Osteoblast (primary cell): Measurements from ENCODE around the gene GAD1. TPM values are rescaled to one million over a fixed set of nuclear protein-coding genes. Genes with fewer than 3 reads are reported as not detected.

ENCODE experiments used
- DNase-seq: peaks from one replicate; pipeline ENCODE4 v3.0.0; 2011; ENCODE audit warnings: low spot score, mixed read lengths; ENCODE audit not compliant: insufficient read length; ENCODE audit errors: missing footprints
- H2AFZ ChIP-seq: 2 replicates; pipeline ENCODE4 v1.6.0; 2011; ENCODE audit warnings: mild to moderate bottlenecking, low read length
- H3K27ac ChIP-seq: 2 replicates; pipeline ENCODE4 v1.5.1; 2011; ENCODE audit warnings: mild to moderate bottlenecking, low read depth, low read length, moderate library complexity
- H3K27me3 ChIP-seq: 2 replicates; pipeline ENCODE4 v1.6.0; 2012; ENCODE audit warnings: mild to moderate bottlenecking, control low read depth, inconsistent platforms, low read length, moderate library complexity; ENCODE audit not compliant: insufficient read depth
- H3K36me3 ChIP-seq: 2 replicates; pipeline ENCODE4 v1.5.1; 2011; ENCODE audit warnings: mild to moderate bottlenecking, low read length, control low read depth, moderate library complexity; ENCODE audit not compliant: insufficient read depth
- H3K4me1 ChIP-seq: 2 replicates; pipeline ENCODE4 v1.5.1; 2011; ENCODE audit warnings: mild to moderate bottlenecking, low read length, control low read depth, moderate library complexity; ENCODE audit not compliant: insufficient read depth
- H3K4me2 ChIP-seq: 2 replicates; pipeline ENCODE4 v1.6.0; 2011; ENCODE audit warnings: mild to moderate bottlenecking, low read length; ENCODE audit not compliant: insufficient read depth
- H3K4me3 ChIP-seq: fragments of 200-600 bp; sonication (generic); 3 replicates; pipeline ENCODE4 v1.5.1; 2012; ENCODE audit warnings: mild to moderate bottlenecking, low read length, inconsistent platforms; ENCODE audit not compliant: insufficient read depth
- H3K79me2 ChIP-seq: 2 replicates; pipeline ENCODE4 v1.6.0; 2012; ENCODE audit warnings: mild to moderate bottlenecking, low read length, control low read depth, inconsistent platforms; ENCODE audit not compliant: insufficient read depth
- H3K9me3 ChIP-seq: 2 replicates; pipeline ENCODE4 v1.5.1; 2011; ENCODE audit warnings: low read depth, low read length, control low read depth
- H4K20me1 ChIP-seq: 2 replicates; pipeline ENCODE4 v1.6.0; 2012; ENCODE audit warnings: mild to moderate bottlenecking, low read length, control low read depth; ENCODE audit not compliant: insufficient read depth
- total RNA-seq: library from RNA; depleted of rRNA; stranded (reverse); fragments of >200 nt; gene quantifications from 2 replicates; pipeline ENCODE4 v1.2.3, GENCODE V29; 2012
- TF ChIP-seq, protein P1 (sequence below): IDR thresholded peaks from 2 replicates; pipeline ENCODE4 v1.5.1; 2011; ENCODE audit warnings: mild to moderate bottlenecking, low read depth, low read length, moderate library complexity; ENCODE audit errors: extremely low read depth

The GAD1 gene
- total RNA-seq, 1 donor = 0.36 TPM

DNA sequence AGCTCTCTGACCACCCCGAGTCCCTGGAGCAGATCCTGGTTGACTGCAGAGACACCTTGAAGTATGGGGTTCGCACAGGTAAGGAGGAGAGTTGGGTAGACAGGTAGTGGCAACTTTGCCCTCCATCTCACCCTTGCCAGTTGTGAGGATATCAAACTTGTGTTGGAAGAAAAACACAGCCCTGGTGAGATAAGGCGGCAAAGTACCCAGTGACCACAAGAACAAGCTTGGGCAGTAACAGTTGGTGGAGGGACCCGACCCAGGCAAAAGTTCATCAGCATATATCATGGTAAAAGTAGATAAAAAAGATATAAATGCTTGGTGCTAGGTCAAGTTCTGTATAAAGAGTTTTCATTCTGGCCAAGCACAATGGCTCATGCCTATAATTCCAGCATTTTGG is 14.4 kb downstream of the GAD1 start:
- H3K4me3 ChIP-seq = no peak overlapping the region
- TF ChIP-seq, protein P1, sequence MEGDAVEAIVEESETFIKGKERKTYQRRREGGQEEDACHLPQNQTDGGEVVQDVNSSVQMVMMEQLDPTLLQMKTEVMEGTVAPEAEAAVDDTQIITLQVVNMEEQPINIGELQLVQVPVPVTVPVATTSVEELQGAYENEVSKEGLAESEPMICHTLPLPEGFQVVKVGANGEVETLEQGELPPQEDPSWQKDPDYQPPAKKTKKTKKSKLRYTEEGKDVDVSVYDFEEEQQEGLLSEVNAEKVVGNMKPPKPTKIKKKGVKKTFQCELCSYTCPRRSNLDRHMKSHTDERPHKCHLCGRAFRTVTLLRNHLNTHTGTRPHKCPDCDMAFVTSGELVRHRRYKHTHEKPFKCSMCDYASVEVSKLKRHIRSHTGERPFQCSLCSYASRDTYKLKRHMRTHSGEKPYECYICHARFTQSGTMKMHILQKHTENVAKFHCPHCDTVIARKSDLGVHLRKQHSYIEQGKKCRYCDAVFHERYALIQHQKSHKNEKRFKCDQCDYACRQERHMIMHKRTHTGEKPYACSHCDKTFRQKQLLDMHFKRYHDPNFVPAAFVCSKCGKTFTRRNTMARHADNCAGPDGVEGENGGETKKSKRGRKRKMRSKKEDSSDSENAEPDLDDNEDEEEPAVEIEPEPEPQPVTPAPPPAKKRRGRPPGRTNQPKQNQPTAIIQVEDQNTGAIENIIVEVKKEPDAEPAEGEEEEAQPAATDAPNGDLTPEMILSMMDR = no peak
- H3K9me3 ChIP-seq = no peaks in the 10 kb centered on the region
- H4K20me1 ChIP-seq = no peaks in the 10 kb centered on the region
- peaks cover 31% of the 10 kb centered on the region for H3K27me3 ChIP-seq
- no peak overlapping the region for H2AFZ ChIP-seq
- no peak overlapping the region for H3K4me2 ChIP-seq
- H3K27ac ChIP-seq = no peak overlapping the region
- no peaks in the 10 kb centered on the region for H3K79me2 ChIP-seq
- H3K4me1 ChIP-seq = no peaks in the 10 kb centered on the region
- no peak for DNase-seq
- H3K36me3 ChIP-seq = no peaks in the 10 kb centered on the region

DNA sequence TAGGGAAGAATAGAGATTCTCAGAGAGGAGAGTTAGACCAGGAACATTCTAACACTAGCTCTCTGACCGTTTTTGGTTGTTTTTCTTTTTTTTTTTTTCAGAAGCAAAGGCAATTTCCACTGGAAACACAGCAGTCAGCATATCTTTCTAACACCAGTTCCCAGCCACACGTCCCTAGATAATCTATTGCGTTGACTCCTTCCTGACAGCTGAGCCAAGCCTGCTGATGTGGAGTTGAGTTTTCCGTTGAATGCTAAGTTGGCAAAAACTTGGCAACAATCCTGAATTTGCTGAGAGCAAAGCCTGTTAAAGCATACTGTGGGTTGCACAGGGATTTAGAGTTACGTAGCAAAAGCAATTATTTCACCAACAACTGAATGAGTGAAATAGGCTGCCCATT is 19.3 kb downstream of the GAD1 start:
- Histone ChIP-seq H4K20me1 (no peaks in the 10 kb centered on the region), H3K36me3 (no peaks in the 10 kb centered on the region), H3K4me3 (no peak overlapping the region), H3K4me1 (no peaks in the 10 kb centered on the region), H3K9me3 (no peaks in the 10 kb centered on the region), H3K27me3 (peaks cover 33% of the 10 kb centered on the region), H2AFZ (no peak overlapping the region), H3K4me2 (no peak overlapping the region), H3K27ac (no peak overlapping the region), H3K79me2 (no peaks in the 10 kb centered on the region)
- TF ChIP-seq, protein P1 = no peak
- no peak for DNase-seq

DNA sequence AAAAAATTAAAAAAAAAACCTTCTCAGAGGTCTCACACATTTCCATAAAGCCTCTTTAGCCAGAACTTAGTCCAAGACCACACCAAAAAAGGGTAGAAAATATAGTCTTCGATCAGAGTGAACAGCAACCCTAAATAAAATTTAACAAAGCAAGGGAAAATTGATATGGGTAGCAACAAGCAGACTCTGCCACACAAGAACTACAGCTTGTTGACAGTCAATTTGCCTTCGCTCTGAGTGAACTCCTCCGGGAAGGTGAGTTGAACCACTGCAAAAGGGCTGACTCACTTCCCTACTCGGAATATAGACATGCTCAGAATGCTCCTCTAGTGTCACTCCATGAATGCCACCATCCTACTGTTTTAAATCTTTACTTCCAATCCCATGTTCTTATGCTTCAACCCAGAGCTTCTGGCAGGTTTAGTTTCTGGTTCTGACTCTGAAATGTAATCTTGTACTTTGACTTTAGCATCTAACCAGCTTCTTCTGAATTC is 24.1 kb downstream of the GAD1 start:
- H3K4me3 ChIP-seq = no peak overlapping the region
- peaks cover 20% of the 10 kb centered on the region for H3K4me1 ChIP-seq
- no peaks in the 10 kb centered on the region for H3K79me2 ChIP-seq
- H4K20me1 ChIP-seq = no peaks in the 10 kb centered on the region
- H2AFZ ChIP-seq = no peak overlapping the region
- no peak for DNase-seq
- peaks cover 26% of the 10 kb centered on the region for H3K27me3 ChIP-seq
- TF ChIP-seq, protein P1 = no peak
- H3K9me3 ChIP-seq = no peaks in the 10 kb centered on the region
- no peaks in the 10 kb centered on the region for H3K36me3 ChIP-seq
- no peak overlapping the region for H3K4me2 ChIP-seq
- no peak overlapping the region for H3K27ac ChIP-seq

DNA sequence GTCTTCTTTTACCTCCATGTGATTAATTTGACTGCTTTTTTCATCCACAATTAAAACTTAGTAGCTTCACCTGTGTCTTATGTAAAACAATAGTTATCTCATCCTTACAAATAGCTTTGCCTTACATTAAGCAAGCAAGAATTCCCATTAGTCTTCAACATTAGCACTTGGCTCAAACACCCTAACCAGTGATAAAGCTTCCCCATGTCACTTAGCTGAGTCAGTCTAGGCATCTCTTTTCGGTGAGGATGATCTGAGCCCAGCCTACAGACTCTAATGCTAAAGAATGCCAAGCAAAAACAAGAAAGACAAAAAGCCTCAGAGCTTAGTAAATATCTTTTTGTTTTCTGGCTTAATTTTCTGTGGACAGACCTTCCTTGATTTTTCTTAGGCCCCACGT is 26.1 kb downstream of the GAD1 start:
- H3K4me1 ChIP-seq = peaks cover 20% of the 10 kb centered on the region
- H3K79me2 ChIP-seq = no peaks in the 10 kb centered on the region
- peak overlapping the region; percentile 12 for H3K27ac ChIP-seq
- H3K4me2 ChIP-seq = peak overlapping the region; percentile 31
- TF ChIP-seq, protein P1 = no peak
- H4K20me1 ChIP-seq = no peaks in the 10 kb centered on the region
- DNase-seq = peak; percentile 43
- H3K27me3 ChIP-seq = peaks cover 11% of the 10 kb centered on the region
- H2AFZ ChIP-seq = no peak overlapping the region
- no peaks in the 10 kb centered on the region for H3K36me3 ChIP-seq
- no peak overlapping the region for H3K4me3 ChIP-seq
- H3K9me3 ChIP-seq = no peaks in the 10 kb centered on the region
